Fibroblast of lung (primary cell): ENCODE results near the gene DOCK4. TPM values are rescaled to one million over a fixed set of nuclear protein-coding genes. Genes with fewer than 3 reads are reported as not detected.
A peak's percentile ranks its signal among the peaks of the same experiment; 100 is the strongest.

Source experiments
- DNase-seq, 2 donors: peaks; one replicate each; pipeline versions ENCODE4 v3.0.0 to v3.0.0-alpha.2; 2010; ENCODE audit warnings: low read depth in 2 of 2
- H2AFZ ChIP-seq: 2 replicates; pipeline ENCODE4 v1.5.1; 2012; ENCODE audit warnings: low read length, control low read depth, inconsistent platforms
- H3K27ac ChIP-seq: 2 replicates; pipeline ENCODE4 v1.5.1; 2011; ENCODE audit warnings: low read length, control low read depth; ENCODE audit not compliant: insufficient read depth
- H3K27me3 ChIP-seq: 2 replicates; pipeline ENCODE4 v1.5.1; 2011; ENCODE audit warnings: mild to moderate bottlenecking, low read length; ENCODE audit not compliant: control insufficient read depth, insufficient read depth
- H3K36me3 ChIP-seq: 2 replicates; pipeline ENCODE4 v1.5.1; 2011; ENCODE audit warnings: low read length; ENCODE audit not compliant: control insufficient read depth, insufficient read depth
- H3K4me1 ChIP-seq: 2 replicates; pipeline ENCODE4 v1.5.1; 2011; ENCODE audit warnings: low read length; ENCODE audit not compliant: control insufficient read depth, insufficient read depth; ENCODE audit errors: extremely low read depth
- H3K4me2 ChIP-seq: 2 replicates; pipeline ENCODE4 v1.5.1; 2011; ENCODE audit warnings: low read length, control low read depth; ENCODE audit not compliant: insufficient read depth; ENCODE audit errors: extremely low read depth
- H3K4me3 ChIP-seq, 4 experiments: fragments of 200-600 bp in 1 of 4; sonication (generic) in 1 of 4; replicated peaks in 1 of 4; 2 replicates each; pipeline ENCODE4 v1.5.1; 2011 to 2016; ENCODE audit warnings: low read length in 4 of 4, low read depth in 3 of 4, mild to moderate bottlenecking in 3 of 4, control low read depth in 2 of 4, inconsistent platforms in 1 of 4, mixed read lengths in 1 of 4; ENCODE audit not compliant: insufficient read depth in 1 of 4; ENCODE audit errors: control extremely low read depth in 1 of 4
- H3K79me2 ChIP-seq: 2 replicates; pipeline ENCODE4 v1.5.1; 2012; ENCODE audit warnings: mild to moderate bottlenecking, low read length, inconsistent platforms; ENCODE audit not compliant: control insufficient read depth, insufficient read depth
- H3K9ac ChIP-seq: 2 replicates; pipeline ENCODE4 v1.5.1; 2011; ENCODE audit warnings: mild to moderate bottlenecking, low read length, control low read depth; ENCODE audit not compliant: insufficient read depth
- H3K9me3 ChIP-seq: 2 replicates; pipeline ENCODE4 v1.5.1; 2012; ENCODE audit warnings: low read depth, low read length; ENCODE audit not compliant: control insufficient read depth, insufficient read depth
- H4K20me1 ChIP-seq: 2 replicates; pipeline ENCODE4 v1.5.1; 2011; ENCODE audit warnings: low read length; ENCODE audit not compliant: control insufficient read depth, insufficient read depth; ENCODE audit errors: extremely low read depth
- EZH2 ChIP-seq: IDR thresholded peaks from 2 replicates; pipeline ENCODE4 v1.5.1; 2012; ENCODE audit warnings: low read length, control low read depth, mild to moderate bottlenecking; ENCODE audit errors: missing control alignments
- polyA plus RNA-seq, 2 donors: library from polyadenylated mRNA; depleted of rRNA in 1 of 2; stranded (reverse) in 1 of 2; unstranded in 1 of 2; fragments of >200 nt; gene quantifications; 2 replicates each; pipeline ENCODE4 v1.2.1, GENCODE V29; 2011 to 2012; ENCODE audit warnings: missing spikeins in 1 of 2
- total RNA-seq: library from RNA; depleted of rRNA; stranded (reverse); fragments of >200 nt; gene quantifications from 2 replicates; pipeline ENCODE4 v1.2.1, GENCODE V29; 2014
- TF ChIP-seq, protein P1 (sequence below), 2 donors: IDR thresholded peaks in 1 of 2; conservative IDR thresholded peaks in 1 of 2; 1 replicate in 1 of 2; 2 replicates in 1 of 2; pipeline ENCODE4 v1.5.1; 2011 to 2012; ENCODE audit warnings: low read length in 2 of 2, control low read depth in 1 of 2, inconsistent platforms in 1 of 2, low read depth in 1 of 2, mild to moderate bottlenecking in 1 of 2

The DOCK4 gene
- total and polyA plus RNA-seq, 2 donors (not counting 1 experiment from before 2014, with no cell fraction given) = 20.8 to 39.3 TPM

DNA sequence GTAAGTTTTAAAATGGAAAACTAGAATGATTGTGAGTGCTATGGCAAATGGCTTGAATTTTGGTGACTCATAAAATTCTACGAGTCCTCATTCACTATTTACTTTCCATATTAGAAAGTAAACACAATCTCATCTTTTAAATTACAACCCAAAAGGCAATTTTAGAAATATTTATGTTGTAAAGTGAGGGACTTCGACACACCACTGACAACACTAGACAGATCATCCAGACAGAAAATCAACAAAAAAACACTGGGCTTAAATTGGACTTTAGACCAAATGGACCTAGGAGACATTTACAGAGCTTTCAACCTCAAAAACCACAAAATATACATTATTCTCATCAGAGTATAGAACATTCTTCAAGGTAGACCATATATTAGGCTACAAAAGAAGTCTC is 30.4 kb upstream of the DOCK4 start:
- Histone ChIP-seq H2AFZ (no peak overlapping the region), H3K9me3 (no peaks in the 10 kb centered on the region), H3K79me2 (no peaks in the 10 kb centered on the region), H3K9ac (no peak overlapping the region), H3K4me1 (no peaks in the 10 kb centered on the region), H3K4me3 (no peak overlapping the region), H3K4me2 (no peak overlapping the region), H3K36me3 (no peaks in the 10 kb centered on the region), H3K27ac (no peak overlapping the region), H4K20me1 (no peaks in the 10 kb centered on the region), H3K27me3 (no peaks in the 10 kb centered on the region)
- no peak for TF ChIP-seq EZH2
- DNase-seq = no peak

DNA sequence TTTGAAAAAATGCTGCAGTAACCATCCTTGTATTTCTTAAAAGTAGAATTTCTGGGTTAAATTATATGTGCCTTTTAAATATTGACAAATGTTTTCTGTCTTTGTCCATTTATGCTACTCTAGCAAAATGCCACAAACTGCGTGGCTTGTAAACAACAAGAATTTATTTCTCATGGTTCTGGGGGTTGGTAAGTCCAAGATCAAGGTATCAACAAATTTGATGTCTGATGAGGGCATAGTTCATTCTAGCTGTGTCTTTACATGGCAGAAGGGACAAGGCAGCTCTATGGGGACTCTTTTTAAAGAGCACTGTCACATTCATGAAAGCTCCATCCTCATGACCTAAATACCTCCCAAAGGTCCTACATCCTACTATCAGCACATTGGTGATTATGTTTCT is 27.9 kb upstream of the DOCK4 start:
- Histone ChIP-seq H3K36me3 (no peaks in the 10 kb centered on the region), H3K79me2 (no peaks in the 10 kb centered on the region), H3K4me2 (no peak overlapping the region), H3K9me3 (no peaks in the 10 kb centered on the region), H3K9ac (no peak overlapping the region), H3K4me3 (no peak overlapping the region), H4K20me1 (no peaks in the 10 kb centered on the region), H3K27me3 (no peaks in the 10 kb centered on the region), H3K27ac (no peak overlapping the region), H2AFZ (no peak overlapping the region), H3K4me1 (no peaks in the 10 kb centered on the region)
- DNase-seq = no peak
- TF ChIP-seq, protein P1, sequence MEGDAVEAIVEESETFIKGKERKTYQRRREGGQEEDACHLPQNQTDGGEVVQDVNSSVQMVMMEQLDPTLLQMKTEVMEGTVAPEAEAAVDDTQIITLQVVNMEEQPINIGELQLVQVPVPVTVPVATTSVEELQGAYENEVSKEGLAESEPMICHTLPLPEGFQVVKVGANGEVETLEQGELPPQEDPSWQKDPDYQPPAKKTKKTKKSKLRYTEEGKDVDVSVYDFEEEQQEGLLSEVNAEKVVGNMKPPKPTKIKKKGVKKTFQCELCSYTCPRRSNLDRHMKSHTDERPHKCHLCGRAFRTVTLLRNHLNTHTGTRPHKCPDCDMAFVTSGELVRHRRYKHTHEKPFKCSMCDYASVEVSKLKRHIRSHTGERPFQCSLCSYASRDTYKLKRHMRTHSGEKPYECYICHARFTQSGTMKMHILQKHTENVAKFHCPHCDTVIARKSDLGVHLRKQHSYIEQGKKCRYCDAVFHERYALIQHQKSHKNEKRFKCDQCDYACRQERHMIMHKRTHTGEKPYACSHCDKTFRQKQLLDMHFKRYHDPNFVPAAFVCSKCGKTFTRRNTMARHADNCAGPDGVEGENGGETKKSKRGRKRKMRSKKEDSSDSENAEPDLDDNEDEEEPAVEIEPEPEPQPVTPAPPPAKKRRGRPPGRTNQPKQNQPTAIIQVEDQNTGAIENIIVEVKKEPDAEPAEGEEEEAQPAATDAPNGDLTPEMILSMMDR (conservative IDR thresholded peaks at IDR 0.05 in 1 of 2, IDR thresholded peaks at IDR 0.05 in 1 of 2; ENCODE audit: low read depth in 1 of 2, low read length in 2 of 2) = no peak
- no peak for TF ChIP-seq EZH2

DNA sequence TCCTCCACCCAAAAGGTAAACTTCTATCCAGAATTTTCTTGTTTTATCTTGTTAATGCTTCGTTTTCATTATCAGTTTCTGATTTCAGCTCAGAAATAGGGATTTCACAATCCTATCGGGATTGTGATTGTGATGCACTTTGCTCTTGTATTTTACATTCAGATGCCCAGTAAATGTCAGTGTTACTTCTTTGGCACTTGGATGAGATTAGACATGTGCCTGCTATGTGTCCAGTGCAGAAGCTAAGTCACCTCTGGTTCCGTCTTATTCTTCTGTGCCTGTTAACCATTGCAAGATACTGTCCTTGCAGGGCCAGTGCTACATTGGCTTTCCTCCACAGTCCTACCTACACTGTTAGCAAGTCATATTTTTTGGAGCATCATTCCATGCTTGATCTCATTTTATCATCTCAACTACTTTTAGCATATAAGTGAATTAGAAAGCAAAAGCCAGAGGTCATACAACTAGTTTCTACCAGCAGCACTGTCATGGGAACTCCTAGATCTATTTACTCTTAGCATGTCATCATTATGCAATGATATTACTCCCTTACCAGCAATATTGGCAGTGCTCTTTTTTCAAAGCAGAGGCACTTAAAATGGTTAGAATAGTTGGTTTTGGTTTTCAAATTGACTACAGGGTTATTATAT is 27.0 kb upstream of the DOCK4 start:
- H3K4me1 ChIP-seq = no peaks in the 10 kb centered on the region
- TF ChIP-seq EZH2 = no peak
- TF ChIP-seq, protein P1 (conservative IDR thresholded peaks at IDR 0.05 in 1 of 2, IDR thresholded peaks at IDR 0.05 in 1 of 2; ENCODE audit: low read depth in 1 of 2, low read length in 2 of 2) = no peak

More for the DNA sequence above, 27.0 kb upstream of the DOCK4 start:
- Histone ChIP-seq H3K4me3 (no peak overlapping the region), H3K27me3 (no peaks in the 10 kb centered on the region), H3K79me2 (no peaks in the 10 kb centered on the region), H3K9ac (no peak overlapping the region), H2AFZ (no peak overlapping the region), H3K4me2 (no peak overlapping the region), H3K27ac (no peak overlapping the region), H3K36me3 (no peaks in the 10 kb centered on the region), H3K9me3 (no peaks in the 10 kb centered on the region), H4K20me1 (no peaks in the 10 kb centered on the region)
- peak in 1 of 2 donors; percentile 11 for DNase-seq
